Measurements from ENCODE around the gene CRELD1.

CRELD1 gene

DNA sequence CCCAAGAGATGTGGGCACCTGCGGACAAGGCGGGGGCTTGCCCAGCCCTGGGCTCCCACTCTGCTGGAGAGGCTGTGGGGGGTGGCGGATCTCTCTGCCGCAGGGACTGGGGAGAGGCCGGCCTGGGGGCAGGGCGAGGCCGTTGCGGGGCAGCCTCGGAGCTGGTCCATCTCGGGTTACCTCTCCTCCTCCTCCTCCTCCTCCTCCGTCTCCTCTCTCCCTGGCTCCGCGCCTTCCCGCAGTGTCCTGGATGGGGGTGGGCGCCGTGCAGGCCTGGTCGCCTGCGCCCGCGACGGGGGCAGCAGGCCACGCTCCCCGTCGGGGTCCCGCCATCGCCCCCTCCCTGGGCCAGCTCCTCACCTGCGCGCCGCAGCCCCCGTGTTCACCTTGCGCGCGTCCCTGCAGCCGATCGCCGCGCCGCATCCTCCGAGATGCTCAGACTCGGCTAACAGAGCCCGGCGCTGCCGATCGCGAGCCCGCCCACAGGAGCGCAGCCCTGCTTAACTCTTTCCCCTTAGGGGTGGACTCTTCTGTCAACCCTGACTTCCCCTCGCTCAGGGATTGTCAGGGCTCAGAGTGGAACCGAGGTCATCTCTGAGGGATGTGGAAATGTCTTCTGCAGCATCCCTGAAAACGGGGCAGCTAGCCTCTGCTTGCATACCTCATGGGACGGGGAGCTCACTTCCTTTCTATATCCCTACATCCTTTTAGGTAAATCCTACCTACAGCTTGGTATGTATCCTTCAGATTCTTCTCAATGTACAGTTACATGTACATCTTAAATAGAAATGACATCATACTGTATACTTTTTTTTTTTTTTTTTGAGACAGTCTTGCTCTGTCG is 18.6 kb downstream of the CRELD1 start, which contains the start of gene PRRT3:
TSS of gene PRRT3 (minus strand) at position 447 of the 844 bp plus-strand sequence. CDS start 2,293 bp downstream, outside the sequence.
- DNase-seq (ENCODE audit: low read depth in 1 of 2, low spot score in 1 of 2), result peak in 1 of 2 donors; percentile 51

DNA sequence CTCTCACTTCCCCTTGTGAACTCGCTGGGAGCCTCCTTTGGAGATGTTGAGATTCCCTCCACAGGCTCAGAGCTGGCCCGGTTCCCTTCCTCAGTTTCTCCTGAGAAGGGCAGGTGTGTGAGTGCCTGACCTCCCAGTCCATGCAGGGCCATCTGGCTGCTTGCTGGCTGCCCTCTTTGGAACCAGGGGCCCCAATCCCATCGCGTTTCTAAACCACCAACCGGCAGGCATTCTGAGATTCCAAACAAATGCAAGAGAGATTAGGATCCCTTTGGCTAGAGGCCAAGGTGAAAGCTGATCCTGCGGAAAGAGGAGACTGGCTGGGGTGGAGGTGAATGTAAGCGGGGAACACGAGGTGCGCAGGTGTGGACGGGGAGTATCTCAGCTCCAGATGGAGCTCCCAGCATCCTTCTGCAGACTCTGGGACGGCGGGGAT is 21.5 kb downstream of the CRELD1 start:
- no peak for DNase-seq (ENCODE audit: low read depth in 1 of 2, low spot score in 1 of 2)

GRCh38 chr3:9955611-9956352 is 22.1 kb downstream of the CRELD1 start:
- DNase-seq (ENCODE audit: low read depth in 1 of 2, low spot score in 1 of 2), result no peak

GRCh38 chr3:9957214-9957613 is 23.6 kb downstream of the CRELD1 start:
- DNase-seq (ENCODE audit: low read depth in 1 of 2, low spot score in 1 of 2), result no peak

- DNase-seq (ENCODE audit: low read depth in 1 of 2, low spot score in 1 of 2), result no peak
Observed at GRCh38 chr3:9965200-9965875, 31.7 kb downstream of the CRELD1 start.

GRCh38 chr3:9966841-9967240 is 33.2 kb downstream of the CRELD1 start:
- DNase-seq (ENCODE audit: low read depth in 1 of 2, low spot score in 1 of 2), result no peak

DNA sequence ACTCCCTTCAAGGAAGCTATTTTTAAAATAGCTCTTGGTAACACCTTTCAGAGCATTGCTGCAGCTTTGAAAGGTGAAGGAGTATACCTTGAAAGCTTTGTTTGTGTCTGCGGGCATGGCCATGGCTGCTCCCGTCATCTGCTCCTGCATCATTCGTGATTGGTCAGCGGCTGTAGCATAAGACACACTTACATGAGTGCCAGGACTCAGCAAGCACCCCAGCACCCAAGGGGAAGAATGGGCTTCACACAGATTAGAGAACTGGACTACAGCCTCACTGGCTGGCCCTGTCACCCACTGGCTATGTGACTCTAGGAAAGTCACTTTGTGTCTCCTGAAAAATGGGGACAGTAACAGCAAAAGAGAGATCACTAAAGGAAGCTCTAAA is 36.0 kb downstream of the CRELD1 start:
- no peak for DNase-seq (ENCODE audit: low read depth in 1 of 2, low spot score in 1 of 2)

- DNase-seq (ENCODE audit: low read depth in 1 of 2, low spot score in 1 of 2), result no peak
Observed at GRCh38 chr3:9970020-9970652, 36.5 kb downstream of the CRELD1 start.

DNA sequence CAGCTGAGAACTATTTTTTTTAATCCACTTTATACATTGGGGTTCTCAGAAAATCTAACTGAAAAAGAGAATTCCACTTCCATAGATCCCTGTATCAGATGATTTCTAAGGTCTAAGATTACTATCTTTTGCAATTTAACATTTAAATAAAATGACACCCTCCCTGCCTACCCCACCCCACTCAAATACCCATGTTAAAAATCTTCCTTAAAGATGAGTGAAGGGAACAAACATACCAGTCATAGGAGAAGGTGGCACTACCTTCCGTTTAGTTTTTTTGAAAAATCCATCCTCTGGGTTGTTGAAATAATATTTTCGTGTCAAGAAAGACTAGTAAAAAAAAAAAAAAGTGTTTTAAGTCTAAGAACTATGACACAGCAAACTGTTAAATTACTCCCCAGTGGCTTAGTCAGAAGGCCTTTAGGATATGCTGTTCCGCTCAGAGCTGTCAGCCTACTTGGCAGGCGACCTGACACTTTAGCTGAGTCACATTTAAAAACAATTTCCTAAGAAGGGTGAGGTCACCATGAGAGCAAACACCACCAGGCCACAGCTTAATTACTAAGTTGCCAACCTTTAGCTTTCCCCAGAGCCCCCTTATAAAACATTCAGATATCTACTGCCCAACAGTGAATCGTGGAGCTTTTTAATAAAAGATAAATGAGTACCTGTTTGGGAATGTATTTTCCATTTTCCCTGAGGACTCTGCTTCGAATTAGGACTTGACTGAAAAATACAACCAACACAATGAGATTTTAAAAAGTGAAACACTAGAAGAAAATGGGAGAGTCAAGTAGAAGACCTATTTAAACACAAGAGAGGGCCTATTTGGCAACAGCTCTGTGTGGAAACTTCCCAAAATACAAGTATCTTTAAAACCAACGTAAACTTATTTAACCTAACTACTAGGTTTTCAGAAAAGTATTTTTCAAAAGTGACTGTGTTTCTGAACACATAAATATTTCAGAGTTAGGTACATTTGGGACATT is 43.4 kb downstream of the CRELD1 start:
- DNase-seq (ENCODE audit: low read depth in 1 of 2, low spot score in 1 of 2), result no peak

DNA sequence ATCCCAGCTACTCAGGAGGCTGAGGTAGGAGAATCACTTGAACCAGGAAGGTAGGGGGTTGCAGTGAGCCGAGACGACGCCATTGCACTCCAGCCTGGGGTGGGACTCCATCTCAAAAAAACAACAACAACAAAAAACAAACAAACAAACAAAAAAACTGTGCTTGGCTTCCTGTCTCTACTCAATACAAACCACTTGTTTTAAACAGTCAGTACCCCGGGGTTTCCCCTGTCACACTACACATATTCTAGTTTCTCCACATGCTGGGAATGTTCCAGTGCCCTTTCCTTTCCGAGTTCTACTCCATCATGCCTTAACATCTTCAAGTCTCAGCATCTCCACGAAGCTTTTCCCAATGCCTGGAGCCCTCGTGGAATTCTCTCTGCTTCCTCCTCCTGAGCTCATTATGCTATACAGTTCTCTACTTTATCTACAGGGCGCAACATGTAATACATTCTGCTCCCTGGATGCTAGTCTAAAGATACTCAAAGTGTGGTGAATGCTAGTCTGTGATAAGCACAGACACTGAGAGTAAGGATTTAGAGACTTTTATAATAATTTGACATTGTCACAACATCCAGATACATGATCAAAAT is 45.2 kb downstream of the CRELD1 start:
- DNase-seq (ENCODE audit: low read depth in 1 of 2, low spot score in 1 of 2), result no peak

DNA sequence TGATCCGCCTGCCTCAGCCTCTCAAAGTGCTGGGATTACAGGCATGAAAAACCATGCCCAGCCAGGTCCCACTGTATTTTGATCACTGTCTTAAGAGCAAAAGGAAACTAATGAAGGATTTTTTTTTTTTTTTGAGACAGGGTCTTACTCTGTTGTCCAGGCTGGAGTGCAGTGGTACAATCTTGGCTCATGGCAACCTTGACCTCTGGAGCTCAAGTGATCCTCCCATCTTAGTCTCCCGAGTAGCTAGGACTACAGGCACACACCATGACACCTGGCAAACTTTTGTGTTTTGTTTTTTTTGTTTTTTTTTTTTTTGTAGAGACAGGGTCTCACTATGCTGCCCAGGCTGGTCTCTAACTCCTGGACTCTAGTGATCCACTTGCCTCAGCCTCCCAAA is 46.6 kb downstream of the CRELD1 start:
- no peak for DNase-seq (ENCODE audit: low read depth in 1 of 2, low spot score in 1 of 2)

DNA sequence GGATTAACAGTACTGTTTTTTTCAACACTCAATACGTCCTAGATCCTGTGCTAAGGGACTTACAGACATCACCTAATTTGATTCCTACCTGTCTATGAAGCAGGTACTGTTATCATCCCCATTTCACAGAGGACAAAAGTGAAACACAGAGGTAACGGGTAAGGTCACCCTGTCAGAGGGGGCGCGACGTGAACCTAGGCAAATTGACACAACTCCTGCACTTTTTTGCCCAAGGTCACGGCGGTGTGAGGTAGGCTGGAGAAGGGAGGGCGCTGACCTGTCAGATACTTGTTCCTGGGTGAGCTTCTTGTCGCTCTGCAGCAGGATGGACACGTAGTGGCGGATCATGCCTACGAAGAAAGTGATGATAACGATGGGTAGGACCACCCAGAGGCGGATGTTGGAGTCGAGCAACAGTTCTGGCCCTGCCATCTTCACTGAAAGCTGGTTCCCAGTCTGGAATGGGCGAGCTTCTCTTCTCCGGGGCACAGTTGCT is 52.6 kb downstream of the CRELD1 start:
- DNase-seq (ENCODE audit: low read depth in 1 of 2, low spot score in 1 of 2), result no peak

GRCh38 chr3:9994086-9994844 is 60.6 kb downstream of the CRELD1 start:
- DNase-seq (ENCODE audit: low read depth in 1 of 2, low spot score in 1 of 2), result no peak

All from stimulated activated CD4-positive, alpha-beta T cell treated with anti-CD3 and anti-CD28 coated beads, Interleukin-15, amount 100 ng/mL, for 1 hour (primary cell).